Breast epithelium (tissue), 3 donors: ENCODE data around the gene MORF4L1.
"Not testable (repeated sequence)": the region's sequence is repeated elsewhere in the genome, so short reads cannot be mapped to it uniquely, and the experiment has no call there.

Experiments used
- CTCF ChIP-seq, 3 donors: fragments of 450-650 bp; IDR thresholded peaks; one replicate each; pipeline ENCODE4 v1.5.1; 2016 to 2017; ENCODE audit warnings: antibody characterized with exemption in 3 of 3, mild to moderate bottlenecking in 3 of 3, moderate library complexity in 3 of 3
- POLR2A ChIP-seq: fragments of 450-650 bp; IDR thresholded peaks from one replicate; pipeline ENCODE4 v1.6.1; 2016; ENCODE audit warnings: antibody characterized with exemption, mild to moderate bottlenecking, moderate library complexity

GRCh38 chr15:78900819-78901533 is 28.3 kb downstream of the MORF4L1 start:
- not testable (repeated sequence) for TF ChIP-seq CTCF (IDR thresholded peaks at IDR 0.05); POLR2A
